HG02623 (cell line): Measurements from ENCODE around the gene MAML3.

Experiments used
- ATAC-seq: cut with Tn5 transposase; IDR thresholded peaks from one replicate; pipeline ENCODE4 v1.9.1; 2021; ENCODE audit warnings: moderate library complexity; ENCODE audit not compliant: unreplicated experiment

MAML3 gene

GRCh38 chr4:139851133-139851532 lies 302.9 kb downstream of the MAML3 start:
- ATAC-seq, result no peak

DNA sequence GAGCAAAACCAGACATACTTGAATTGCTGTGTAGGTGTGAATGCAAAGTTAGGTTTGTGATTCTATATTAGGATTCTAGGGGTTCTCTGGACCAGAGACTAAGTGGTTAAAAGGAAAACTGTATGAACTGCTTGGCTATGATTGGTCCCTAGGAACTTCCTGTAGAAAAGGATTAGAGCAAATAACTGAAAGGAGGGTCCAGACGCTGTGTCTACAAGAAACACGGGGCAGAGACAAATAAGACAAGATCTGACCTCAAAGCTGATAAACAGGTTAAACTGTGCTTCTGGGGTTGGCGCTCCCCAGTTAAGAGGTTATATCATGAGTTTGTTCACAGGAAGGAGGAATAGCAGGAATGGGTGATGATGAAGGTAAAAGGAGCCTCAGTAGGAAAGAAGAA lies 304.8 kb downstream of the MAML3 start:
- ATAC-seq, result no peak

- ATAC-seq, result no peak
Measured at GRCh38 chr4:139848028-139848427, 306.0 kb downstream of the MAML3 start.

- ATAC-seq, result no peak
Measured at GRCh38 chr4:139847602-139848001, 306.4 kb downstream of the MAML3 start.

- no peak for ATAC-seq
Measured at GRCh38 chr4:139846766-139847165, 307.2 kb downstream of the MAML3 start.

DNA sequence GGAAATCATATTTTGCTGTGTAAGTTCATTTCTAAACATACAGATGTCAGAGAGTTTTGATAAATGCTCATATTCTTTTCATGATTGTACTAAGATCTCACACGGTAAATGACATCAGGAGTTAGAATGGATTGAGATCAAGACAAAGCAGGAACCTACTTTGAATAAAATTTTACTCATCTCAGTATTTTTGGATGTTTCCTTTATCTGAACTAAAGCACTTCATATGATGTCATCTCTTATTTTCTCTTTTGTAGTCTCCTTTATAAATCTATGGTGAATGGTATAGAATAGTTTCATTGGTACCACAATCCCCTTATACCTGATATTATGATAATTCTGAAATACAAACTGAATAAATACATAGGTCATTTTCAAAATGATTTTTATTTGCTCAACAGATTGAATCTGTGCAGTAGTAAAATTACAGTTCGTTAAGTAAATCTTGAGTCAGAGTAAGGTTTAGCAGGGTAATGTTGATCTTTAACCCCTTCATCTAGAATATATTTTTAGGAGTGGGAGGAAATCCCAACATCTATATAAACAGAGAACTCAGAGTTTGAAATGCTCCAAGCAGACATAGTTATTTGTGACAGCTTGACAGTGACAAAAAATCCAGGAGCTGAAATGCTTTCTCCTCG lies 308.4 kb downstream of the MAML3 start:
- ATAC-seq, result no peak

- no peak for ATAC-seq
Measured at GRCh38 chr4:139844459-139845036, 309.4 kb downstream of the MAML3 start.

DNA sequence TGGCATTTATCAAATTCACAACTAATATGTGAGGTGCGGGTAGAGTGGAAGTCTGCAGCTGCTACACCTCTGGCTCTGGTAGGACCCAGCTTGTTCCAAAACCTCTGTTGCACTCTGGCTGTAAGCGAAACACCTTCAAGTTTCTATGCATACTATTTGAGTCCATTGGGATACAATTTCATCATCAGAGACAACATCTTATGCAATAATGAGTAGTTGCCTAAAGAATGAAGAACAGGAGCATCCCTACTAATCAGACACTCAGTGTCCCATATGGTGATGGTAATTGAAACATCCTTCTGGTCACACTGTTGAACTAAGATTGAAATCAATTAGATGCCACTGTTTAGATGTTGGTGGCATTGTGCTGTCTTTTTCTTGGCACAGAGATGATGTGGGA lies 309.9 kb downstream of the MAML3 start:
- ATAC-seq, result no peak

DNA sequence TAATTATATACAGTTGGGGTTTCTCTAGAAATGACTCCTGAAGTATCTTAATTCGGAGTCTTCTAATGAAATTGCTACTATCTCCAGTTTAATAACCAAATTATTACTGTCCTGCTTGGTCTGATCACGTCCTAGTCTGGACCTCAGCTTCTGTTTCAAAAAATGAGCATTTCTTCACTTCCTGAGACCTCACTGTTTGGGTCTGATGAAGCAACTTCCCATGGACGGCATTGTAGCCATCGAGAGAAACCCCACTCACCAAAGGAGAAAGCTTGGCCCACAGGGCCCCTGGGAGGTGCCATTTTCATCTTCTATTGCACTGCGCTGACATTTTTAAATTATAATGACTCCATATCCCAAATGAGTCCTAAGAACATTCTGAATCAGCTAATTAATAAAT lies 310.3 kb downstream of the MAML3 start:
- no peak for ATAC-seq

DNA sequence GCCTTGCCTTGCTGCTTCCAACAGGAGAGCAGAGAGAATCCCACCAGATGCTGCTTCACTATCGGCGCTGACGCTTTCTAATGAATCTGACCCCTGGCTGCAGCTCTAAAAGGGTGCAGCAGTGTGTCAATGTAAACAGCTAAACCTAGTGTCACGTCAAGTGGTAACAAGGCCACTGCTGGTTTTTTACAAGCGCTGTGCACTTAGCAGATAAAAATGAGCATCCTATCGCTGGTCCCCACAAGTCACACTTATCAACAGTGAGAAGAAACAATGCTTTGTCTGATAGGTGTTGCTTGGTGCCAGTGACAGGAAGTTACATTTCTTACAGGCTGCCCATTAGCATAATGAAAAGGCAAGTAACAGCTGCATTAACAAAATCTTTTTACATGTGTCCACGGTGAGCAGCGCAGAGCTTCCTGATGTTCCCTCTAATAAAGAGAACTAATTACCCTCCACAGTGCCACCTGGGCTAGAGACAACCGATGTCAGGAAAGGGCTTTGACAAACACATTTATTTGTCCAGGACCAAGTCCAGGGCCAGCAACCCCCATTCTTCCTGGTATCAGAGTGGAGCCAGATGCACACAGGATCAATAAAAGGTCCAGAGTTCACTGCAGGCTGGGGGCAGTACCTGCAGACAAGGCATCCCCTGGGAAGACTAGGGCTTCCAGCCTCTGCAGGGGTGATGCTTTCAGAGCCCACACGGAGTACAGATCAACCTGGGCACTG lies 312.4 kb downstream of the MAML3 start:
- no peak for ATAC-seq

DNA sequence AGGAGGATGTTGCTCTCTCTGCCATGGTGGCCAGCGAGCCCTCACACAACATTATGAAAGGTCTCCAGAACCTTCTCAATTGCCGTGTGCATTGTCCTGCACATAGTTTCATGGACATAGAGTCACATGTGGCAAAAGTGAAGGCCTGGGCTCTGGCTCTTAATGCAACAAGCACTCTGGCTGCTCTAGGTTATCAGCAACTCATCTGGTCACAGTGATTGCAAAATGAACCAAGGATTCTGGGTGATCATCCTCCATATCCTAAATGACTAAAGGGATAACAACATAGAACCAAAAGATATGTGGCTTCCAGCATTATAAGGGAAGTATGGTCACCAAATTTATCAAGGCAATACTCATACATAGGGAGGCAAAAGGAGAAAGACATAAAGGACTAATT lies 313.2 kb downstream of the MAML3 start:
- ATAC-seq, result no peak

DNA sequence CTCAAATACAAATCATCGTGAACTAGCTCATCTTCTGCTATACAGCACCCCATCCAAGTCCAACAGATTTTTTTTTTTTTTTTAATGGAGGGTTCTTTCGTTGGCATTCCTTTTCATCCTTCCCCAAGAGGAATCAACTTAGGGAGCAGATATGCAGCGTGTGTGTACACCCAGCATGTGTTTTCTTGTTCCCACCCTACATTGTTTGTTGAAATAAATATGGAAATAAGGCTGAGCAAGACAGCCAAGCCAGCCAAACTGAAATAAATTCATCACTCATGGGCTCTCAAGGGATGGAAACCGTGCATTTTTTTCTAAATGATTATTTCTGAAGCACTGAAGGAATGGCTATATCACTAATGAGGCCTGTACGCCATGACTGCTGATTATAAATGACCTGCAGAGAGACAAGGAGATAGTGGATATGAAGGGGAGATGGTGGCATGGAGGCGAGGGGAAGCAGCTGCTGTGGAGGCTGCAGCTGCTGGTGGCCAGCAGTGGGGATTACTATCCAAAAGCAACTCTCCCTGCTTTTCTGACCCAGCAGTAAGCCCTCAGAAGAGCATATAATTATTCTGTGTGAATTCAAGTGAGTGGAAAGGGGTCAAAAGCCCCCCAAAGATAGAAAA lies 314.5 kb downstream of the MAML3 start:
- no peak for ATAC-seq

GRCh38 chr4:139838811-139839210 lies 315.2 kb downstream of the MAML3 start:
- ATAC-seq, result no peak

GRCh38 chr4:139834981-139835391 lies 319.0 kb downstream of the MAML3 start:
- ATAC-seq, result no peak

DNA sequence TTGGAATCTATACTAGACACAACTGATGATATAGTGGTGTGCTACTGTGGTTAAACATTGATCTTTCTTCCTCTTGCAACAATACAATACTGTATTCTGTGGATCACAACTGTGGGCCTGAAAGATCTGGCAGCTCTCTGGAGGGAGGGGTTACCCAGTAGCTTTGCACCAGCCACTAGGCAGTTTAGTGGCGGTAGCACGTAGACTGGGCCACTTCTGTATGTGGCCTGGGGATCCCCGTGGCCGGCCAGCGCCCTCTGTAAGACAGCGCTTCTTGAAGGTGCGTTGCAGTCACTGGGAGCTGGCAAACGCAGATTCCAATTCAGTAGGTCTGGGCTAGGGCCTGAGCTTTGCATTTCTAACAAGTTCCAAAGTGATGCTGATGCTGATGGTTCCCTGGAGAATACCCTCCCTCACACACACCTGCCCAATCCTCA lies 319.7 kb downstream of the MAML3 start:
- no peak for ATAC-seq

GRCh38 chr4:139833151-139833910 lies 320.7 kb downstream of the MAML3 start:
- no peak for ATAC-seq

DNA sequence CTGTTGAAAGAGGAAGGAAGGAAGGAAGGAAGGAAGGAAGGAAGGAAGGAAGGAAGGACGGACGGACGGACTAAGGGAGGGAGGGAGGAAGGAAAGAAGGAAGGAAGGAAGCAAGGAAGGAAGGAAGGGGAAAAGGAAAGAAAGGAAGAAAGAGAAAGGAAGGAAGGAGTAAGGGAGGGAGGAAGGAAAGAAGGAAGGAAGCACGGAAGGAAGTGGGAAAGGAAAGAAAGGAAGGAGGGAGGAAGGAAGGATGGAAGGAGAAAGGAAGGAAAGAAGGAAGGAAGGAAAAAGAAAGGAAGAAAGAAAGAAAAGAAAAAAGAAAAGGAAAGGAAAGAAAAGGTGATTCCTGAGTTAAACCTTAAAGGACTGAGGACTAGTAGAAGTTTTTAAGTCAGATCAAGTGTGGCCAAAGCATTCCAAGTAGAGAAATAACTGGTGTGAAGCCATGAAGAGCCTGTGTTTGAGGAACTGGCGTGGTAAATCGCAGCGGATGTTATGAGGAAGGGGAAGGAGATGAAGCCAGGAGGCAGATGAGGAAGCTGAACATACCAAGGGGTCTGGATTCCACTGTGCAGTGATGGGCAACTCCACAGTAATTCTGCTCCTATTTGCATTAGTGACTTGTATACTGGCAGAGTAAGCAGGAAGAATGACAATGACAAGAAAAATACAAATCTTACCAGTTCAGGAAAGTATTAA lies 324.9 kb downstream of the MAML3 start:
- no peak for ATAC-seq

DNA sequence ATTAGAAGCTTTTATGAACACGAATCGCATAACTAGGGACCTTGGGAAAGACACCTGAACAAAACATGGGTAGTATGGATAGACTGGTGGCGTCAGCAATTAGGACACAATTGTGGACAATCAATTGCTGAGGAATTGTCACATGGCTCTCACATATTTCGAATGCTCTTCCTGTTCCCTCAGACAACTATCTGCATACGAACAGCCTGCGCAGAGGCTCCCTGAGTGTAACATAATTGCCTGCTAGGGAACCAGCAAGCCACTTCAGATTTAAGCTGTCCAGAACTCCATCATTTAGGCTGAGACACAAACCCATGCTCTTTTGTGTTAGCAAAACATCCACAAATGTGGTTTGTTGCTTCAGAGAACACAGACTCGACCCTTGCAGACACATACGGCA lies 327.6 kb downstream of the MAML3 start:
- ATAC-seq, result no peak

- ATAC-seq, result no peak
Measured at GRCh38 chr4:139825523-139826014, 328.4 kb downstream of the MAML3 start.

- ATAC-seq, result no peak
Measured at GRCh38 chr4:139824882-139825522, 329.0 kb downstream of the MAML3 start.
